WTC11 (cell line): ENCODE measurements around the gene VPS25. TPM values are rescaled to one million over a fixed set of nuclear protein-coding genes. Genes with fewer than 3 reads are reported as not detected.

Experiments
- AR ChIP-seq: fragments of 250-450 bp; sonication (Bioruptor Pico); IDR thresholded peaks from 2 replicates; pipeline ENCODE4 v1.9.0; 2021; ENCODE audit warnings: mild to moderate bottlenecking
- ESRRA ChIP-seq: sonication (generic); formaldehyde crosslinking; IDR thresholded peaks from 2 replicates; pipeline ENCODE4 v1.8.1; 2022; ENCODE audit warnings: mild to moderate bottlenecking, missing genetic modification reagents, borderline replicate concordance
- FOXJ3 ChIP-seq: sonication (generic); formaldehyde crosslinking; IDR thresholded peaks from 2 replicates; pipeline ENCODE4 v1.9.0; 2021; ENCODE audit warnings: missing genetic modification reagents, mild to moderate bottlenecking, borderline replicate concordance
- GRHL2 ChIP-seq: fragments of 250-450 bp; sonication (Bioruptor Pico); IDR thresholded peaks from 2 replicates; pipeline ENCODE4 v1.8.0; 2022; ENCODE audit warnings: mild to moderate bottlenecking, moderate library complexity; ENCODE audit not compliant: insufficient replicate concordance, severe bottlenecking
- HMGA2 ChIP-seq: fragments of 250-450 bp; sonication (Bioruptor Pico); IDR thresholded peaks from 2 replicates; pipeline ENCODE4 v1.4.0; 2021; ENCODE audit warnings: mild to moderate bottlenecking, moderate library complexity
- JUN ChIP-seq: sonication (generic); formaldehyde crosslinking; IDR thresholded peaks from 2 replicates; pipeline ENCODE4 v1.8.0; 2023; ENCODE audit warnings: mild to moderate bottlenecking, missing genetic modification reagents
- MAX ChIP-seq: sonication (generic); formaldehyde crosslinking; IDR thresholded peaks from 2 replicates; pipeline ENCODE4 v1.8.0; 2022; ENCODE audit warnings: mild to moderate bottlenecking, missing genetic modification reagents
- NFE2L1 ChIP-seq: sonication (generic); formaldehyde crosslinking; IDR thresholded peaks from 2 replicates; pipeline ENCODE4 v1.8.1; 2023; ENCODE audit warnings: missing genetic modification reagents
- NR2C2 ChIP-seq: sonication (generic); formaldehyde crosslinking; IDR thresholded peaks from 2 replicates; pipeline ENCODE4 v1.8.0; 2022; ENCODE audit warnings: mild to moderate bottlenecking, missing genetic modification reagents
- NR3C1 ChIP-seq: sonication (generic); formaldehyde crosslinking; conservative IDR thresholded peaks from 2 replicates; pipeline ENCODE4 v1.8.1; 2023; ENCODE audit warnings: low read depth, mild to moderate bottlenecking, missing genetic modification reagents
- OVOL2 ChIP-seq: fragments of 250-450 bp; sonication (Bioruptor Pico); IDR thresholded peaks from 2 replicates; pipeline ENCODE4 v1.9.0; 2021; ENCODE audit warnings: mild to moderate bottlenecking, borderline replicate concordance
- SOX15 ChIP-seq: fragments of 250-450 bp; sonication (Bioruptor Pico); IDR thresholded peaks from 2 replicates; pipeline ENCODE4 v1.9.0; 2021; ENCODE audit warnings: mild to moderate bottlenecking
- SP1 ChIP-seq: sonication (generic); formaldehyde crosslinking; conservative IDR thresholded peaks from 2 replicates; pipeline ENCODE4 v1.8.1; 2022; ENCODE audit warnings: missing genetic modification reagents
- TEAD4 ChIP-seq: sonication (generic); formaldehyde crosslinking; IDR thresholded peaks from 2 replicates; pipeline ENCODE4 v1.8.0; 2022; ENCODE audit warnings: mild to moderate bottlenecking, missing genetic modification reagents
- ZNF232 ChIP-seq: sonication (generic); formaldehyde crosslinking; IDR thresholded peaks from 2 replicates; pipeline ENCODE4 v1.8.0; 2022; ENCODE audit warnings: mild to moderate bottlenecking, missing genetic modification reagents
- ZNF425 ChIP-seq: fragments of 250-450 bp; sonication (Bioruptor Pico); conservative IDR thresholded peaks from 2 replicates; pipeline ENCODE4 v1.9.0; 2021; ENCODE audit warnings: mild to moderate bottlenecking
- ZNF512 ChIP-seq: sonication (generic); formaldehyde crosslinking; IDR thresholded peaks from 2 replicates; pipeline ENCODE4 v1.8.1; 2022; ENCODE audit warnings: missing genetic modification reagents, borderline replicate concordance
- ZNF671 ChIP-seq: fragments of 250-450 bp; sonication (Bioruptor Pico); IDR thresholded peaks from 2 replicates; pipeline ENCODE4 v1.8.0; 2021; ENCODE audit warnings: mild to moderate bottlenecking
- ZSCAN18 ChIP-seq: fragments of 250-450 bp; sonication (Bioruptor Pico); IDR thresholded peaks from 2 replicates; pipeline ENCODE4 v2.1.2; 2022; ENCODE audit warnings: mild to moderate bottlenecking, moderate library complexity
- total RNA-seq: library from RNA; stranded (reverse); gene quantifications from 3 replicates; pipeline ENCODE4 v1.2.3, GENCODE V29; 2021

VPS25 gene
- total RNA-seq, 1 experiment from 2014 or later = 98.6 TPM

- TF ChIP-seq NR2C2 (CRISPR knock-in tag) (peak; percentile 53; the same call in 1 of the 2 replicates), ZNF232 (CRISPR knock-in tag) (peak; percentile 97), HMGA2 (CRISPR knock-in tag) (no peak), NR3C1 (CRISPR knock-in tag) (0 out of 2 replicates have a peak, but pooled peaks have one; percentile 43), JUN (CRISPR knock-in tag) (no peak), GRHL2 (CRISPR knock-in tag) (no peak), ZNF425 (no peak), SOX15 (CRISPR knock-in tag) (no peak), MAX (CRISPR knock-in tag) (peak; percentile 99), NFE2L1 (CRISPR knock-in tag) (peak; percentile 96), ZNF671 (no peak), ESRRA (CRISPR knock-in tag) (peak; percentile 57; the same call in 1 of the 2 replicates), ZSCAN18 (CRISPR knock-in tag) (no peak), FOXJ3 (no peak), TEAD4 (no peak), AR (CRISPR knock-in tag) (no peak), OVOL2 (no peak), ZNF512 (CRISPR knock-in tag) (no peak), SP1 (CRISPR knock-in tag) (peak; percentile 84)
These were observed 28.2 kb upstream of the VPS25 start, which contains the start of gene EZH1 (continued) for GRCh38 chr17:42744806-42745617.
